OCI-LY3 (cell line): ENCODE results near the gene SPATA22.

Source experiments
- CTCF ChIP-seq: fragments of 200-600, 300-600 bp; sonication (generic); IDR thresholded peaks from 2 replicates; pipeline ENCODE4 v1.5.1; 2014; ENCODE audit warnings: antibody characterized with exemption, low read length, low read depth
- EZH2phosphoT487 ChIP-seq: fragments of 200-600 bp; shearing (Covaris generic); IDR thresholded peaks from 2 replicates; pipeline ENCODE4 v1.6.1; 2018; ENCODE audit warnings: antibody characterized with exemption, mixed run types, low read depth

- TF ChIP-seq CTCF (no peak), EZH2phosphoT487 (no peak)
These were observed 53.4 kb downstream of the SPATA22 start for GRCh38 chr17:3418222-3418621.
